ENCODE measurements around the gene RPH3AL. TPM values are rescaled to one million over a fixed set of nuclear protein-coding genes. Genes with fewer than 3 reads are reported as not detected.
A peak's percentile ranks its signal among the peaks of the same experiment; 100 is the strongest.
"Not testable (repeated sequence)": the region's sequence is repeated elsewhere in the genome, so short reads cannot be mapped to it uniquely, and the experiment has no call there.

Gene RPH3AL
- polyA plus RNA-seq, 1 experiment, result 4.0 TPM

DNA sequence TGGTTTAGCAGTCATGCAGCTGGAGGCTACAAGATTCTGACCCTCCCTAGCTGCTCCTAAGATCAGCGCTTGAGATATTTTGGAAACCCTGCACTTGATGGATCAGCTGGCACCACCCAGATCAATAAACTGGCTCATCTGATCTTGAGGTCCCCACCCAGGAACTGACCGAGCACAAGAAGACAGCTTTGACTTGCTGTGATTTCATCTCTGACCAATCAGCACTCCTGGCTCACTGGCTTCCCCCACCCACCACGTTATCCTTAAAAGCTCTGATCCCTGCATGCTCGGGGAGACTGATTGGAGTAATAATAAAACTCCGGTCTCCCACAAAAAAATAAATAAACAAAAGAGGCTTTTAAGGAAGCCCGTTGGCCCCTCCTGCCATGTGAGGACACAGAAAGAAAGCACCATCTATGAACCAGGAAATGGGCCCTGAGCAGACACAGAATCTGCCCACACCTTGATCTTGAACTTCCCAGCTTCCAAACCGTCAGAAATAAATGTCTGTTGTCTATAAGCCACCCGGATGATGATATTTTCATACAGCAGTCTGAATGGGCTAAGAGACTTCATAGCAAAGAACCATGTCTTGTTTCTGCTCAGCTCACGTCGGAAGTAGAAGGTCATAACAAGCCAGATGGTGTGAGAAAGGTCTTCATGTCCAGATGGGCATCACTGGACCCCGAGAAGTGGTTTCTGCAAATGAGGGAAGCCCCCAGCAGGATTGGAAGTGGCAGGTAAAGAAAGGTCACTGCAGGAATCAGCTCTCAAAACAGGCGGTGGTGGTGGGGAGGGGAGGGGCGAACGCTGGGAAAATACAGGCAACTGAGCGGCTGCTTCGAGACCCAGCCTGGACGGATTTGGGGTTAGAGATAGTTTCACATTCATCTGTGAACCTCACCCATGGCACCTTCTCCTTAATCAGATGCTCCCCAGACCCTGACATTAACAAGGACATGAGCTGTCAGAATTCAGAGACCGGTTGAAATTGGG lies 19.8 kb upstream of the RPH3AL start:
- ChIA-PET POLR2A (no interaction called here), CTCF (interaction anchor here (1.1 kb wide), 1 partner anchor 328 kb away, joined by 4 read pairs; no protein-coding TSS in a partner anchor)
- H3K27me3 ChIP-seq (ENCODE audit: control insufficient read depth, insufficient read depth, low read length), result no peaks in the 10 kb centered on the region
- no peak overlapping the region for H3K4me3 ChIP-seq (ENCODE audit: low read depth, low read length)
- no peak for DNase-seq (ENCODE audit: low read depth)
- H3K36me3 ChIP-seq (ENCODE audit: control insufficient read depth, insufficient read depth, low read length), result no peaks in the 10 kb centered on the region
- TF ChIP-seq, protein P1, sequence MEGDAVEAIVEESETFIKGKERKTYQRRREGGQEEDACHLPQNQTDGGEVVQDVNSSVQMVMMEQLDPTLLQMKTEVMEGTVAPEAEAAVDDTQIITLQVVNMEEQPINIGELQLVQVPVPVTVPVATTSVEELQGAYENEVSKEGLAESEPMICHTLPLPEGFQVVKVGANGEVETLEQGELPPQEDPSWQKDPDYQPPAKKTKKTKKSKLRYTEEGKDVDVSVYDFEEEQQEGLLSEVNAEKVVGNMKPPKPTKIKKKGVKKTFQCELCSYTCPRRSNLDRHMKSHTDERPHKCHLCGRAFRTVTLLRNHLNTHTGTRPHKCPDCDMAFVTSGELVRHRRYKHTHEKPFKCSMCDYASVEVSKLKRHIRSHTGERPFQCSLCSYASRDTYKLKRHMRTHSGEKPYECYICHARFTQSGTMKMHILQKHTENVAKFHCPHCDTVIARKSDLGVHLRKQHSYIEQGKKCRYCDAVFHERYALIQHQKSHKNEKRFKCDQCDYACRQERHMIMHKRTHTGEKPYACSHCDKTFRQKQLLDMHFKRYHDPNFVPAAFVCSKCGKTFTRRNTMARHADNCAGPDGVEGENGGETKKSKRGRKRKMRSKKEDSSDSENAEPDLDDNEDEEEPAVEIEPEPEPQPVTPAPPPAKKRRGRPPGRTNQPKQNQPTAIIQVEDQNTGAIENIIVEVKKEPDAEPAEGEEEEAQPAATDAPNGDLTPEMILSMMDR (IDR thresholded peaks at IDR 0.05; ENCODE audit: insufficient read depth, low read depth, low read length), result no peak

DNA sequence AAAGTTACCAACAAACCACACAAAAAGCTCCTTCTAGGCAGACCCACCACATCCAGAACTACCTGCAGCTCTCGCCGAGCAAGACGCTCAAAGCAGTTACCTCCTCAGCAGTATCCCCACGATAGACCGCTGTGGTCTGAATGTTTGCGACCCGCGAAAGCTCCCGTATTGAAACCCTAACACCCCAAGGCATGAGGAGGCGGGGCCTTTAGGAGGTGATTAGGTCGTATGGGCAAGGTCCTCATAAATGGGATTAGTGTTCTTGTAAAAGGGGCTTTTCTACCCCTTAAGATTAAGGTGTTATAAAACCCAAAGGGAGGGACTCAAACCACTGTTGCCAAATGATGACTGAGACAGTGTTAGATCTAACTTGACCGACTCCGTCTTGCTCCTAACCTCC lies 19.0 kb upstream of the RPH3AL start:
- ChIA-PET CTCF (interaction anchor here (1.1 kb wide), 1 partner anchor 329 kb away, joined by 4 read pairs; no protein-coding TSS in a partner anchor), POLR2A (no interaction called here)
- H3K4me3 ChIP-seq (ENCODE audit: low read depth, low read length), result no peak overlapping the region
- no peaks in the 10 kb centered on the region for H3K36me3 ChIP-seq (ENCODE audit: control insufficient read depth, insufficient read depth, low read length)
- TF ChIP-seq, protein P1 (IDR thresholded peaks at IDR 0.05; ENCODE audit: insufficient read depth, low read depth, low read length), result no peak
- no peak for DNase-seq (ENCODE audit: low read depth)
- H3K27me3 ChIP-seq (ENCODE audit: control insufficient read depth, insufficient read depth, low read length), result 0 out of 2 replicates have a peak, but pooled peaks cover 2% of the 10 kb centered on the region

DNA sequence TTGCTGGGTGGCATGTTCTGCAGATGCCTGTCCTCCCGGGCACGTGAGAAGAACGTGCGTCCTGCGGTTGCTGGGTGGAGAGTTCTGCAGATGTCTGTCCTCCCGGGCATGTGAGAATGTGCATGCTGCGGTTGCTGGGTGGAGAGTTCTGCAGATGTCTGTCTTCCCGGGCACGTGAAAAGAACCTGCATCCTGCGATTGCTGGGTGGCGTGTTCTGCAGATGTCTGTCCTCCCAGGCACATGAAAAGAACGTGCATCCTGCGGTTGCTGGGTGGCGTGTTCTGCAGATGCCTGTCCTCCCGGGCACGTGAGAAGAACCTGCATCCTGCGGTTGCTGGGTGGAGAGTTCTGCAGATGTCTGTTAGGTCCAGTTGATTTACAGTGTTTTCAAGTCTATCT lies 15.0 kb upstream of the RPH3AL start:
- H3K4me3 ChIP-seq (ENCODE audit: low read depth, low read length); H3K36me3 ChIP-seq (ENCODE audit: control insufficient read depth, insufficient read depth, low read length); POLR2A ChIA-PET; H3K27me3 ChIP-seq (ENCODE audit: control insufficient read depth, insufficient read depth, low read length); DNase-seq (ENCODE audit: low read depth): not testable (repeated sequence)
- CTCF ChIA-PET, result interaction anchor here (0.6 kb wide), 1 partner anchor 14 kb away, joined by 3 read pairs; no protein-coding TSS in a partner anchor

DNA sequence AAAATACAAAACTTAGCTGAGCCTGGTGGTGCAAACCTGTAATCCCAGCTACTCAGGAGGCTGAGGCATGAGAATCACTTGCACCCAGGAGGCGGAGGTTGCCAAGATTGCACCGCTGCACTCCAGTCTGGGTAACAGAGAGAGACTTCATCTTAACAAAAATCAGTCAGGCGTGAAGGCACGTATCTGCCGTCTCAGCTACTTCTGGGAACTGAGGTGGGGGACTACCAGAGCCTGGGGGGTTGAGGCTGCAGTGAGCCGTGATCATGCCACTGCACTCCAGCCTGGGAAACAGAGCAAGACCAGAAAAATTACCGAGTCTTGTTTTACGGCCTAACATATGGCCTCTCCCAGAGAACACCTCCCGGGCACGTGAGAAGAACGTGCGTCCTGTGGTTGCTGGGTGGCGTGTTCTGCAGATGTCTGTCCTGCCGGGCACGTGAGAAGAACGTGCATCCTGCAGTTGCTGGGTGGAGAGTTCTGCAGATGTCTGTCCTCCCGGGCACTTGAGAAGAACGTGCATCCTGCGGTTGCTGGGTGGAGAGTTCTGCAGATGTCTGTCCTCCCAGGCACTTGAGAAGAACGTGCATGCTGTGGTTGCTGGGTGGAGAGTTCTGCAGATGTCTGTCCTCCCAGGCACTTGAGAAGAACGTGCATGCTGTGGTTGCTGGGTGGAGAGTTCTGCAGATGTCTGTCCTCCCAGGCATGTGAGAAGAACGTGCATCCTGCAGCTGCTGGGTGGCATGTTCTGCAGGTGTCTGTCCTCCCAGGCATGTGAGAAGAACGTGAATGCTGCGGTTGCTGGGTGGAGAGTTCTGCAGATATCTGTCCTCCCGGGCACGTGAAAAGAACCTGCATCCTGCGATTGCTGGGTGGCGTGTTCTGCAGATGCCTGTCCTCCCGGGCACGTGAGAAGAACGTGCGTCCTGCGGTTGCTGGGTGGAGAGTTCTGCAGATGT lies 14.3 kb upstream of the RPH3AL start:
- CTCF ChIA-PET, result interaction anchor here (0.6 kb wide), 1 partner anchor 14 kb away, joined by 3 read pairs; no protein-coding TSS in a partner anchor
- H3K4me3 ChIP-seq (ENCODE audit: low read depth, low read length); POLR2A ChIA-PET; H3K27me3 ChIP-seq (ENCODE audit: control insufficient read depth, insufficient read depth, low read length); H3K36me3 ChIP-seq (ENCODE audit: control insufficient read depth, insufficient read depth, low read length): not testable (repeated sequence)
- peak; percentile 76 for DNase-seq (ENCODE audit: low read depth)

DNA sequence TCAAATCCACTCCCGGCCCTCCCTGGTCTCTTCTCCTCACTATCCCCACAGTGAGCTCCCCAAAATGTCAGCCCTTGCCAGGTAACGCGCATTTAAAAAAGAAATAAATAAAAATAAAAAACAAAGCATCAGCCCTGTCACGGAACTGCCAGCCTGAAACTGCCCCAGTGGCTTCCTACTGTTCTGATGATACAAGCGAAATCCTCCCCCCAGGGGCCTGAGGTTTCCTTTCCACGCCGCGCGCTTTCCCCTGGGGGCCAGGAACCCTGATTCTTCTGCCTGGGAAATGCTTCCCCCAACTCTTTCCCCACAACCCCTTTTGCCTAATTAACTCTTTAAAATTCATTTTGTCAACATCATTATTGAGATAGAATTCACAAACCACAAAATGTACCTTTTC lies 12.2 kb upstream of the RPH3AL start:
- H3K4me3 ChIP-seq (ENCODE audit: low read depth, low read length), result no peak overlapping the region
- ChIA-PET POLR2A (no interaction called here), CTCF (no interaction called here)
- 0 out of 2 replicates have a peak, but pooled peaks cover 2% of the 10 kb centered on the region for H3K27me3 ChIP-seq (ENCODE audit: control insufficient read depth, insufficient read depth, low read length)
- H3K36me3 ChIP-seq (ENCODE audit: control insufficient read depth, insufficient read depth, low read length), result no peaks in the 10 kb centered on the region
- TF ChIP-seq, protein P1 (IDR thresholded peaks at IDR 0.05; ENCODE audit: insufficient read depth, low read depth, low read length), result no peak
- no peak for DNase-seq (ENCODE audit: low read depth)
